IMR-90 (cell line): ENCODE measurements around the gene NKAIN2. TPM values are rescaled to one million over a fixed set of nuclear protein-coding genes. Genes with fewer than 3 reads are reported as not detected.
"Not testable (repeated sequence)": the region's sequence is repeated elsewhere in the genome, so short reads cannot be mapped to it uniquely, and the experiment has no call there.

Source experiments
- ATAC-seq: fragments of 200-7000 bp; cut with Tn5 transposase; 2 replicates; pipeline ENCODE4 v1.9.1; 2020; ENCODE audit warnings: low read depth, mild to moderate bottlenecking, moderate library complexity
- BruUV-seq: library from RNA; stranded (reverse); fragments of 400-500 nt; replicated peaks from 2 replicates; lab custom pipeline; 2021; lab: Mats Ljungman, UMichigan
- CTCF ChIA-PET: fragments of 300-600 bp; formaldehyde crosslinking; extraction: SDS; loops from one replicate; lab custom pipeline; 2021; ENCODE audit warnings: antibody characterized with exemption; lab: Yijun Ruan, JAX
- POLR2A ChIA-PET: fragments of 300-600 bp; sonication (Branson Sonifier 250); formaldehyde crosslinking; loops from one replicate; lab custom pipeline; 2022; ENCODE audit warnings: antibody characterized with exemption; ENCODE audit not compliant: unreplicated experiment; lab: Charles Lee
- DNase-seq: peaks from one replicate; pipeline ENCODE4 v3.0.0; 2013
- H2AFZ ChIP-seq: replicated peaks from 2 replicates; pipeline ENCODE3; 2013; ENCODE audit warnings: low read length, mild to moderate bottlenecking; ENCODE audit not compliant: poor library complexity
- H2AK5ac ChIP-seq: 2 replicates; pipeline ENCODE4 v1.6.1; 2013; ENCODE audit warnings: low read depth, low read length, inconsistent platforms
- H2AK9ac ChIP-seq: replicated peaks from 2 replicates; pipeline ENCODE3; 2013; ENCODE audit warnings: mild to moderate bottlenecking, low read depth, low read length, moderate library complexity; ENCODE audit not compliant: poor library complexity
- H2BK120ac ChIP-seq: 2 replicates; pipeline ENCODE4 v1.6.1; 2013; ENCODE audit warnings: low read depth, low read length, inconsistent platforms
- H2BK15ac ChIP-seq: 3 replicates; pipeline ENCODE4 v1.6.1; 2013; ENCODE audit warnings: low read depth, low read length, inconsistent platforms
- H2BK20ac ChIP-seq: 2 replicates; pipeline ENCODE4 v1.6.1; 2013; ENCODE audit warnings: low read depth, mild to moderate bottlenecking, inconsistent platforms, low read length, moderate library complexity
- H2BK5ac ChIP-seq: 2 replicates; pipeline ENCODE4 v1.6.1; 2013; ENCODE audit warnings: mild to moderate bottlenecking, low read depth, low read length, inconsistent platforms; ENCODE audit not compliant: poor library complexity, severe bottlenecking
- H3K14ac ChIP-seq: replicated peaks from 2 replicates; pipeline ENCODE4 v1.6.1; 2013; ENCODE audit warnings: low read depth, low read length, inconsistent platforms
- H3K18ac ChIP-seq: 2 replicates; pipeline ENCODE4 v1.6.1; 2013; ENCODE audit warnings: low read depth, low read length, control low read depth
- H3K23ac ChIP-seq: 2 replicates; pipeline ENCODE4 v1.6.1; 2013; ENCODE audit warnings: low read depth, low read length, inconsistent platforms
- H3K27ac ChIP-seq: 2 replicates; pipeline ENCODE4 v1.5.1; 2013; ENCODE audit warnings: mild to moderate bottlenecking, control low read depth, low read length; ENCODE audit not compliant: insufficient read depth
- H3K27me3 ChIP-seq: 2 replicates; pipeline ENCODE4 v1.6.1; 2013; ENCODE audit warnings: low read length; ENCODE audit not compliant: control insufficient read depth, insufficient read depth
- H3K36me3 ChIP-seq: 2 replicates; pipeline ENCODE4 v1.6.1; 2013; ENCODE audit warnings: low read length, mixed read lengths; ENCODE audit not compliant: control insufficient read depth, insufficient read depth
- H3K4ac ChIP-seq: 2 replicates; pipeline ENCODE4 v1.6.1; 2013; ENCODE audit warnings: low read depth, low read length, inconsistent platforms
- H3K4me1 ChIP-seq: 2 replicates; pipeline ENCODE4 v1.6.1; 2013; ENCODE audit warnings: low read length, mixed read lengths; ENCODE audit not compliant: control insufficient read depth, insufficient read depth
- H3K4me2 ChIP-seq: 2 replicates; pipeline ENCODE4 v1.6.1; 2013; ENCODE audit warnings: low read depth, mild to moderate bottlenecking, control low read depth, low read length, moderate library complexity
- H3K4me3 ChIP-seq: 2 replicates; pipeline ENCODE4 v1.5.1; 2013; ENCODE audit warnings: low read depth, mild to moderate bottlenecking, control low read depth, low read length, moderate library complexity; ENCODE audit not compliant: insufficient read depth
- H3K56ac ChIP-seq: 2 replicates; pipeline ENCODE4 v1.6.1; 2013; ENCODE audit warnings: low read length, inconsistent platforms; ENCODE audit not compliant: insufficient read depth; ENCODE audit errors: extremely low read depth
- H3K79me1 ChIP-seq, 2 experiments: 2 replicates each; pipeline ENCODE4 v1.6.1; 2013; ENCODE audit warnings: low read length in 2 of 2, inconsistent platforms in 1 of 2, low read depth in 1 of 2
- H3K9ac ChIP-seq: 2 replicates; pipeline ENCODE4 v1.6.1; 2013; ENCODE audit warnings: low read depth, low read length, control low read depth
- H3K9me1 ChIP-seq: 2 replicates; pipeline ENCODE4 v1.6.1; 2013; ENCODE audit warnings: low read length, inconsistent platforms; ENCODE audit not compliant: insufficient read depth
- H3K9me3 ChIP-seq: 2 replicates; pipeline ENCODE4 v1.6.1; 2013; ENCODE audit warnings: low read length; ENCODE audit not compliant: control insufficient read depth, insufficient read depth
- H4K20me1 ChIP-seq: 2 replicates; pipeline ENCODE4 v1.6.1; 2013; ENCODE audit warnings: low read length, inconsistent platforms; ENCODE audit not compliant: insufficient read depth
- H4K5ac ChIP-seq: 2 replicates; pipeline ENCODE4 v1.6.1; 2013; ENCODE audit warnings: mild to moderate bottlenecking, low read depth, low read length, control low read depth
- H4K8ac ChIP-seq, 2 experiments: 2 replicates each; pipeline ENCODE4 v1.6.1; 2013; ENCODE audit warnings: low read depth in 2 of 2, low read length in 2 of 2, control low read depth in 1 of 2, inconsistent platforms in 1 of 2
- H4K91ac ChIP-seq: 2 replicates; pipeline ENCODE4 v1.6.1; 2013; ENCODE audit warnings: low read depth, low read length, inconsistent platforms; ENCODE audit not compliant: insufficient read depth
- WGBS, 2 experiments: methylation state at CpG; one replicate each; pipeline versions ENCODE4 v1.1.5 to v1.1.7; 2013; ENCODE audit warnings: missing lambda C conversion rate in 2 of 2; ENCODE audit not compliant: insufficient read length in 1 of 2; ENCODE audit errors: extremely low coverage in 2 of 2; 5-methylcytosine and 5-hydroxymethylcytosine counted together
- dilution Hi-C: fragments of 300-500 bp; cut with HindIII; formaldehyde crosslinking; loops from one replicate; pipeline ENCODE4 v1.14.3; 2018; ENCODE audit warnings: low sequenced_read_pairs; ENCODE audit not compliant: unreplicated experiment
- in situ Hi-C: fragments of 300-500 bp; cut with MboI; formaldehyde crosslinking; loops from 3 replicates; pipeline ENCODE4 v1.14.3; 2019; ENCODE audit warnings: low sequenced_read_pairs, inconsistent platforms, mixed read lengths
- intact Hi-C: fragments of 100-400 bp; cut with micrococcal nuclease; formaldehyde crosslinking; loops from 2 replicates; pipeline ENCODE4 v1.10.0; 2022
- polyA plus RNA-seq, 3 experiments: library from polyadenylated mRNA; depleted of rRNA; stranded (reverse); fragments of >200 nt; gene quantifications; 2 replicates each; pipeline ENCODE4 v1.2.3, GENCODE V29; 2012; ENCODE audit warnings: low replicate concordance in 1 of 3
- total RNA-seq: library from RNA; depleted of rRNA; stranded (reverse); fragments of >200 nt; gene quantifications from 2 replicates; pipeline ENCODE4 v1.2.3, GENCODE V29; 2012

Gene NKAIN2
- total and polyA plus RNA-seq, 2 of the 4 experiments (the other 2 are of a cell fraction), result not detected

GRCh38 chr6:124348339-124348738 is 544.7 kb downstream of the NKAIN2 start:
- H2AK9ac ChIP-seq, H3K18ac ChIP-seq, H3K14ac ChIP-seq, H3K23ac ChIP-seq, H2BK15ac ChIP-seq, H3K4me2 ChIP-seq, H3K4ac ChIP-seq, H4K20me1 ChIP-seq, H3K27ac ChIP-seq, POLR2A ChIA-PET, BruUV-seq, H2AK5ac ChIP-seq, H3K56ac ChIP-seq, H3K9me1 ChIP-seq, ATAC-seq, H4K8ac ChIP-seq, H2BK20ac ChIP-seq, H3K27me3 ChIP-seq, in situ Hi-C loops, H3K9me3 ChIP-seq, H3K4me3 ChIP-seq, CTCF ChIA-PET, H4K5ac ChIP-seq, H2BK5ac ChIP-seq, H3K36me3 ChIP-seq, H3K4me1 ChIP-seq, H4K91ac ChIP-seq, H3K9ac ChIP-seq, DNase-seq, dilution Hi-C loops, H3K79me1 ChIP-seq, intact Hi-C loops, H2AFZ ChIP-seq, H2BK120ac ChIP-seq: not testable (repeated sequence)
- WGBS, 2 experiments, result no CpG with 5 or more reads among the region's 6 CpGs
